ENCODE measurements around the gene AACS. TPM values are rescaled to one million over a fixed set of nuclear protein-coding genes. Genes with fewer than 3 reads are reported as not detected.

AACS gene
- total and polyA plus RNA-seq, 2 of the 8 experiments (the other 6 are each of a cell fraction or from before 2014, with no cell fraction given) = 51.9 to 52.4 TPM

GRCh38 chr12:125089626-125090025 lies 24.4 kb downstream of the AACS start:
- H4K91ac ChIP-seq (replicated peaks; ENCODE audit: insufficient read length, low read length) = no peak overlapping the region
- TF ChIP-seq POLR2AphosphoS5 (IDR thresholded peaks at IDR 0.05; ENCODE audit: low read depth, low read length) (no peak), JUND (IDR thresholded peaks at IDR 0.05; ENCODE audit: low read length) (no peak)
- no peak overlapping the region for H3K4me3 ChIP-seq (ENCODE audit: extremely low read depth in 1 of 4, insufficient read depth in 2 of 4, low read depth in 3 of 4, low read length in 4 of 4)
- no peak overlapping the region for H4K5ac ChIP-seq (ENCODE audit: insufficient read length, low read depth, low read length)
- peaks cover 12% of the 10 kb centered on the region; the same call in 1 of the 2 replicates for H3K23me2 ChIP-seq (ENCODE audit: low read depth, low read length)
- H3K9me3 ChIP-seq (ENCODE audit: insufficient read depth in 2 of 2, low read depth in 1 of 2, low read length in 1 of 2) = no peaks in the 10 kb centered on the region
- H3K9ac ChIP-seq (replicated peaks in 1 of 4; ENCODE audit: extremely low read depth in 1 of 4, low read depth in 3 of 4, low read length in 3 of 4) = no peak overlapping the region
- H2BK120ac ChIP-seq (replicated peaks; ENCODE audit: low read depth, low read length) = no peak overlapping the region
- H3K23ac ChIP-seq (ENCODE audit: insufficient read length) = no peak overlapping the region
- H2AFZ ChIP-seq (ENCODE audit: low read length) = no peak overlapping the region
- H2BK15ac ChIP-seq (ENCODE audit: low read length) = no peak overlapping the region
- no peaks in the 10 kb centered on the region for H3K4me1 ChIP-seq (replicated peaks in 1 of 4; ENCODE audit: control insufficient read depth in 3 of 4, insufficient read depth in 4 of 4, low read length in 3 of 4)
- H3K79me2 ChIP-seq (ENCODE audit: control insufficient read depth in 1 of 2, insufficient read depth in 2 of 2, low read length in 2 of 2) = no peaks in the 10 kb centered on the region
- H3K18ac ChIP-seq (ENCODE audit: extremely low read depth, low read length) = no peak overlapping the region
- no peak overlapping the region for H3K27ac ChIP-seq (ENCODE audit: low read depth, low read length)
- no peak overlapping the region for H2BK20ac ChIP-seq (ENCODE audit: low read length)
- H3K27me3 ChIP-seq (replicated peaks in 1 of 4; ENCODE audit: control insufficient read depth in 3 of 4, extremely low read depth in 1 of 4, insufficient read depth in 3 of 4, low read length in 3 of 4) = no peaks in the 10 kb centered on the region
- H3K36me3 ChIP-seq (ENCODE audit: control insufficient read depth in 2 of 4, insufficient read depth in 4 of 4, low read length in 3 of 4) = peaks cover 5 to 54% (median 32%) of the 10 kb centered on the region in 4 experiments; a peak in 7 of 8 replicates
- H4K8ac ChIP-seq (ENCODE audit: extremely low read depth, insufficient read depth, low read length) = no peak overlapping the region
- 95 to 100% methylated on average over 1 of the region's 1 CpG for WGBS, 2 experiments (ENCODE audit: extremely low coverage in 1 of 2, insufficient coverage in 1 of 2, insufficient read length in 1 of 2, insufficient replicate concordance in 2 of 2, low coverage in 1 of 2, low lambda C conversion rate in 2 of 2, missing lambda C conversion rate in 1 of 2)
- no peak overlapping the region for H2BK12ac ChIP-seq (ENCODE audit: low read depth, low read length)
- no peak overlapping the region for H3K14ac ChIP-seq (ENCODE audit: insufficient read length)
- H4K20me1 ChIP-seq (replicated peaks in 1 of 2; ENCODE audit: control insufficient read depth in 1 of 2, insufficient read depth in 2 of 2, low read length in 2 of 2) = peaks cover 10 to 23% of the 10 kb centered on the region in 2 experiments
- H2BK5ac ChIP-seq (ENCODE audit: low read depth, low read length) = no peak overlapping the region; the same call in 1 of the 2 replicates
- no peak for FAIRE-seq
- ChIA-PET CTCF (ENCODE audit: partially characterized antibody) (interaction anchor here (0.7 to 1.3 kb wide), 4 partner anchors 21 to 136 kb away, joined by 3 to 4 read pairs (median 3); no protein-coding TSS in a partner anchor), POLR2A (ENCODE audit: partially characterized antibody) (no interaction called here)
- no peak overlapping the region for H2AK5ac ChIP-seq (ENCODE audit: low read depth, low read length)
- H3K4ac ChIP-seq (replicated peaks; ENCODE audit: insufficient read length, low read depth, low read length) = no peak overlapping the region
- DNase-seq (ENCODE audit: low read depth in 1 of 2, low spot score in 2 of 2) = no peak
- peak overlapping the region; percentile 55 for H3K56ac ChIP-seq (replicated peaks; ENCODE audit: insufficient read length, low read depth, low read length)
- peaks cover 7% of the 10 kb centered on the region; the same call in 1 of the 2 replicates for H3K79me1 ChIP-seq (ENCODE audit: low read depth, low read length)
- no peak overlapping the region for H3K4me2 ChIP-seq (ENCODE audit: insufficient read depth in 1 of 2, low read depth in 2 of 2, low read length in 2 of 2)

Measured in H1 (cell line).